OCI-LY3 (cell line): Measurements from ENCODE around the gene ARL6IP6.

Source experiments
- EZH2phosphoT487 ChIP-seq: fragments of 200-600 bp; shearing (Covaris generic); IDR thresholded peaks from 2 replicates; pipeline ENCODE4 v1.6.1; 2018; ENCODE audit warnings: antibody characterized with exemption, mixed run types, low read depth
- TF ChIP-seq, protein P1 (sequence below): fragments of 200-600, 300-600 bp; sonication (generic); IDR thresholded peaks from 2 replicates; pipeline ENCODE4 v1.5.1; 2014; ENCODE audit warnings: antibody characterized with exemption, low read length, low read depth

DNA sequence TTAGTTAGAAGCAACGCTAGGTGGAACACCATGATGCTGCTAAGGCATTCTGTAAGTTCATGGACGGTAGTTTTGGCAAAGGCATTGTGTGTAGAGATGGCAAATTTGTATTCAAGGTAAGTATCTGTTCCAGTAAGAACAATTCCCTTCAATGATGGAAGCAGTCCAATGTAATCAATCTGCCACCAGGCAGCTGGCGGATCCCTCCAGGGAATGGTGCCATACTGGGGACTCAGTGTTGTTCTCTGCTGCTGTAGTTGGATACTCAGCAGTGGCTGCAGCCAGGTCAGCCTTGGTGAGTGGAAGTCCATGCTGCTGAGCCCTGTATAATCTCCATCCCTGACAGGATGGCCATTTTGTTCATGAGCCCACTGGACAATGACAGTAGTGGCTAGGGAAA is 62.8 kb downstream of the ARL6IP6 start:
- TF ChIP-seq, protein P1, sequence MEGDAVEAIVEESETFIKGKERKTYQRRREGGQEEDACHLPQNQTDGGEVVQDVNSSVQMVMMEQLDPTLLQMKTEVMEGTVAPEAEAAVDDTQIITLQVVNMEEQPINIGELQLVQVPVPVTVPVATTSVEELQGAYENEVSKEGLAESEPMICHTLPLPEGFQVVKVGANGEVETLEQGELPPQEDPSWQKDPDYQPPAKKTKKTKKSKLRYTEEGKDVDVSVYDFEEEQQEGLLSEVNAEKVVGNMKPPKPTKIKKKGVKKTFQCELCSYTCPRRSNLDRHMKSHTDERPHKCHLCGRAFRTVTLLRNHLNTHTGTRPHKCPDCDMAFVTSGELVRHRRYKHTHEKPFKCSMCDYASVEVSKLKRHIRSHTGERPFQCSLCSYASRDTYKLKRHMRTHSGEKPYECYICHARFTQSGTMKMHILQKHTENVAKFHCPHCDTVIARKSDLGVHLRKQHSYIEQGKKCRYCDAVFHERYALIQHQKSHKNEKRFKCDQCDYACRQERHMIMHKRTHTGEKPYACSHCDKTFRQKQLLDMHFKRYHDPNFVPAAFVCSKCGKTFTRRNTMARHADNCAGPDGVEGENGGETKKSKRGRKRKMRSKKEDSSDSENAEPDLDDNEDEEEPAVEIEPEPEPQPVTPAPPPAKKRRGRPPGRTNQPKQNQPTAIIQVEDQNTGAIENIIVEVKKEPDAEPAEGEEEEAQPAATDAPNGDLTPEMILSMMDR = no peak
- no peak for TF ChIP-seq EZH2phosphoT487
